Progenitor cell of endocrine pancreas (in vitro differentiated cells): ENCODE measurements around the gene AGMO. TPM values are rescaled to one million over a fixed set of nuclear protein-coding genes. Genes with fewer than 3 reads are reported as not detected.
A peak's percentile ranks its signal among the peaks of the same experiment; 100 is the strongest.

ENCODE experiments used
- DNase-seq: peaks from one replicate; pipeline ENCODE4 v3.0.0; 2021; ENCODE audit warnings: low spot score; ENCODE audit not compliant: unreplicated experiment
- H3K27ac Mint-ChIP-seq: 2 replicates; pipeline ENCODE4 v1.8.0; 2021; ENCODE audit warnings: mild to moderate bottlenecking, moderate library complexity, mixed read lengths
- H3K27me3 Mint-ChIP-seq: 2 replicates; pipeline ENCODE4 v1.8.0; 2021; ENCODE audit warnings: mixed read lengths
- H3K36me3 Mint-ChIP-seq: 2 replicates; pipeline ENCODE4 v1.8.0; 2022; ENCODE audit warnings: mixed read lengths; ENCODE audit not compliant: insufficient read depth
- H3K4me1 Mint-ChIP-seq: 2 replicates; pipeline ENCODE4 v1.8.0; 2021; ENCODE audit warnings: low read depth, mixed read lengths
- H3K4me3 Mint-ChIP-seq: 2 replicates; pipeline ENCODE4 v1.8.0; 2021; ENCODE audit warnings: low read depth, mild to moderate bottlenecking, moderate library complexity, mixed read lengths
- H3K9me3 Mint-ChIP-seq: 2 replicates; pipeline ENCODE4 v1.8.0; 2021; ENCODE audit warnings: low read depth, mixed read lengths
- total RNA-seq: library from RNA; stranded (reverse); gene quantifications from 2 replicates; pipeline ENCODE4 v1.2.1, GENCODE V29; 2021
- TF ChIP-seq, protein P1 (sequence below): fragments of 200-600 bp; sonication (generic); IDR thresholded peaks from one replicate; pipeline ENCODE4 v1.5.0; 2021; ENCODE audit warnings: antibody characterized with exemption, mild to moderate bottlenecking; ENCODE audit not compliant: unreplicated experiment

The AGMO gene
- total RNA-seq, 1 donor from 2014 or later: 0.19 TPM

DNA sequence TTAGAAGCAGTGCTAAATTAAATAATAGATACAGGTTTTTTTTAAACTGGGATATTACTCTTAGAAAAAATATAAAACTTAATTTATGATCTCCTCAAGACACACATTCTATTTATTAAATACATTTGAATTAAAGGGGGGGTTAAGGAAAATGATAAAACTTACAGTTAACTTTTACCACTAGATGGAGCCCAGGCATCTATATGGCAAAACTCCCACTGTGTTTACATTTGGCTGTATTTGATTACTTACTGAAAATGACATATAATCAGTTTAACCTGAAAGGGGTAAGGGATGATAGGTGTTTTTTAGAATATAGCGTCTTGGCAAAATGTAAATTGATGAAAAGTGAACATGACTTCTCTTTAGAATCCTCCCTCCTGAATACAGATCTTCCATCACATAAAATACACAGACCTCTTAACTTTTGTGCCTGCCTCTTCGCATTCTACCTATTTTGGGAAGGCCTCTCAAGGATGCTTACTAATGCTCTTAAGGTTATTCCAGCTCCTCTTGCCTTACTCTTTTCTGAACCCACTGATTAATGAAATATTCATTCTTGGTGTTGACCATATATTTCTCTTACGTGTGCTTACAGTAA is 235.7 kb downstream of the AGMO start:
- Mint-ChIP-seq H3K4me3 (no peak overlapping the region), H3K4me1 (no peaks in the 10 kb centered on the region), H3K27me3 (no peaks in the 10 kb centered on the region), H3K27ac (no peak overlapping the region), H3K36me3 (no peaks in the 10 kb centered on the region), H3K9me3 (no peaks in the 10 kb centered on the region)
- TF ChIP-seq, protein P1, sequence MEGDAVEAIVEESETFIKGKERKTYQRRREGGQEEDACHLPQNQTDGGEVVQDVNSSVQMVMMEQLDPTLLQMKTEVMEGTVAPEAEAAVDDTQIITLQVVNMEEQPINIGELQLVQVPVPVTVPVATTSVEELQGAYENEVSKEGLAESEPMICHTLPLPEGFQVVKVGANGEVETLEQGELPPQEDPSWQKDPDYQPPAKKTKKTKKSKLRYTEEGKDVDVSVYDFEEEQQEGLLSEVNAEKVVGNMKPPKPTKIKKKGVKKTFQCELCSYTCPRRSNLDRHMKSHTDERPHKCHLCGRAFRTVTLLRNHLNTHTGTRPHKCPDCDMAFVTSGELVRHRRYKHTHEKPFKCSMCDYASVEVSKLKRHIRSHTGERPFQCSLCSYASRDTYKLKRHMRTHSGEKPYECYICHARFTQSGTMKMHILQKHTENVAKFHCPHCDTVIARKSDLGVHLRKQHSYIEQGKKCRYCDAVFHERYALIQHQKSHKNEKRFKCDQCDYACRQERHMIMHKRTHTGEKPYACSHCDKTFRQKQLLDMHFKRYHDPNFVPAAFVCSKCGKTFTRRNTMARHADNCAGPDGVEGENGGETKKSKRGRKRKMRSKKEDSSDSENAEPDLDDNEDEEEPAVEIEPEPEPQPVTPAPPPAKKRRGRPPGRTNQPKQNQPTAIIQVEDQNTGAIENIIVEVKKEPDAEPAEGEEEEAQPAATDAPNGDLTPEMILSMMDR: peak; percentile 68
- no peak for DNase-seq

DNA sequence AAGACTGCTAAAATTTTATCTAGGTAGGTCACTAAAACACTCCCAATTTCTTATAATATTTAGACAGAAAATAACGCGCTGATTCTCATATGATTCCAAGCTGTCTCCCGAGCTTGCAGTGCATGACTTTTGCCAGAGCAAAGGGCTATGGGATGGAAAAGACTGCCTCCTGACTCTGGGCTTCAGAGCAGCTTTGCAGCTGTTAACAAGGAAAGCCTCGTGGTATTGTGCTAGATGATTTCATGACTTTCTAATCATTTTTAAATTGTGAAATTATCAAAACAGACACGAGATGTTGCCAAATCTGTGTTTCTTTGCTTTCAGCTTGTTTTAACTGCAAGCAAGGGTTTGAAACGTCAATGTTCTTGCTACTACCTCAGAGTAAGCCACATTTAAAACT is 238.3 kb downstream of the AGMO start:
- Mint-ChIP-seq H3K4me3 (no peak overlapping the region), H3K36me3 (no peaks in the 10 kb centered on the region), H3K9me3 (no peaks in the 10 kb centered on the region), H3K4me1 (no peaks in the 10 kb centered on the region), H3K27ac (no peak overlapping the region), H3K27me3 (no peaks in the 10 kb centered on the region)
- TF ChIP-seq, protein P1: no peak
- no peak for DNase-seq

DNA sequence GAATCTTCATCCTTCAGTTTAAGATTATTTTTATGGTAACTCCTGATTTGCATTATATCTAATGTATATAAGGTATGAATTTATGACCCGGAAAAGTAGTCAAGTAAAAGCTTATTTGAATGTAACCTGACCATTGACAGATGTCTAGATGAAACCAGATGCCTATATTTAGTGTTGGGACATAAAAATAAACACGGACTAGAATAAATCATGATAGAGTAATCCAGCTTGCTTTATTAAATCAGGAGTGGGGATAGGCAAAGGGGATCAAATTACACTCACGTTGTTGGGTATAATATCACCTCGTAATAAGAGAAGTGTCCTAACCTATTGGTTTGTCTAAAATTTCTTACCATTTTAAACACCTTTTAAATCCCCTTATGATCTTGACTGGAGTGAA is 244.6 kb downstream of the AGMO start:
- no peaks in the 10 kb centered on the region for H3K9me3 Mint-ChIP-seq
- H3K4me1 Mint-ChIP-seq: peaks cover 5% of the 10 kb centered on the region
- no peaks in the 10 kb centered on the region for H3K27me3 Mint-ChIP-seq
- TF ChIP-seq, protein P1: no peak
- H3K36me3 Mint-ChIP-seq: no peaks in the 10 kb centered on the region
- H3K4me3 Mint-ChIP-seq: no peak overlapping the region
- DNase-seq: no peak
- no peak overlapping the region for H3K27ac Mint-ChIP-seq

DNA sequence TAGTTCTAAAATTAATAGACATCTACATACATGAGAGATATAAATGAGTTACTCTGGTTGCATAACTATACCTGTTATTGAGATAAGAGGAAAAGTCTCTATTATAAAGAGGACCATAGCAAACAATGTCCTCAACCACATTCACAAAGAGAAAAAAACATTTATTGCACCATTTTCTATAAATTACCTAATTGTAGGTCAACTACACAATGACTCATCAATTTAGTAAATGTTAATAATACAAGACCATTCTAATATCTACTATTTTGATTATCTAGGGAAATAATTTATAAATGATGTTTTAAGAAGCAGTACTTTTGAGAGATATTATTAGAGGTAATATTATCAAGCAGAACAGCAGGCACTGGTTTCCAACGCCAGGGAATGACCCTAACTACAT is 246.1 kb downstream of the AGMO start:
- Mint-ChIP-seq H3K36me3 (no peaks in the 10 kb centered on the region), H3K9me3 (no peaks in the 10 kb centered on the region), H3K4me1 (peaks cover 5% of the 10 kb centered on the region), H3K27ac (no peak overlapping the region), H3K4me3 (no peak overlapping the region), H3K27me3 (no peaks in the 10 kb centered on the region)
- no peak for DNase-seq
- TF ChIP-seq, protein P1: no peak

DNA sequence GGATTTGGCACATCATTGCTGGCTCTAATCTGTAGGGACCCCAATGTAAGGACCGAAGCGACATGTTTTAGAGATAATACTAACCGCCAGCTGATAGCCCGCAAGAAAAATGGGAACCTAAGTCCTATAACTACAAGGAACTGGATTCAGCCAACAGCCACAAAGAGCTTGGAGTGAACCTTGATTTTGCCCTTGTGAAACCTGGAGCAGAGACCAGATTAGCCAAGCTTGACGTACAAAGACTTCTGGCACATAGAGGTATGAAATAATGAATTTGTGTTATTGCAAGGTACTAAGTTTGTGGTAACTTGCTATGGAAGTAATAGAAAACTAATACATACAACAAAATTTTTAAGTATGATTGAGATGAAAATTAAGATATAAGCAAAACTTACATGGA is 246.9 kb downstream of the AGMO start:
- Mint-ChIP-seq H3K4me3 (no peak overlapping the region), H3K4me1 (peaks cover 5% of the 10 kb centered on the region), H3K27me3 (no peaks in the 10 kb centered on the region), H3K36me3 (no peaks in the 10 kb centered on the region), H3K9me3 (no peaks in the 10 kb centered on the region), H3K27ac (no peak overlapping the region)
- no peak for DNase-seq
- TF ChIP-seq, protein P1: no peak
